MM.1S (cell line): ENCODE data around the gene PDE2A.

Experiments
- DNase-seq: peaks from one replicate; pipeline ENCODE4 v3.0.0-alpha.2; 2015
- H2AFZ ChIP-seq: fragments of 300-600 bp; sonication (generic); 2 replicates; pipeline ENCODE4 v1.6.0; 2016; ENCODE audit warnings: antibody characterized with exemption, low read length
- H3F3A ChIP-seq: fragments of 300-600 bp; sonication (generic); 2 replicates; pipeline ENCODE4 v1.6.1; 2016; ENCODE audit warnings: mild to moderate bottlenecking, antibody characterized with exemption, low read length, moderate library complexity, mixed read lengths; ENCODE audit not compliant: insufficient read depth
- H3K27ac ChIP-seq: fragments of 300-600 bp; sonication (generic); 2 replicates; pipeline ENCODE4 v1.5.1; 2016; ENCODE audit warnings: mild to moderate bottlenecking, low read length
- H3K27me3 ChIP-seq: fragments of 300-600 bp; sonication (generic); replicated peaks from 2 replicates; pipeline ENCODE4 v1.6.0; 2016; ENCODE audit warnings: low read length; ENCODE audit not compliant: insufficient read depth
- H3K36me3 ChIP-seq: fragments of 300-600 bp; sonication (generic); replicated peaks from 2 replicates; pipeline ENCODE4 v1.6.1; 2016; ENCODE audit warnings: mild to moderate bottlenecking, low read length, mixed read lengths; ENCODE audit not compliant: insufficient read depth
- H3K4me1 ChIP-seq: fragments of 300-600 bp; sonication (generic); 2 replicates; pipeline ENCODE4 v1.6.1; 2016; ENCODE audit warnings: low read length, mixed read lengths
- H3K4me2 ChIP-seq: fragments of 300-600 bp; sonication (generic); 2 replicates; pipeline ENCODE4 v1.6.0; 2016; ENCODE audit warnings: low read depth, low read length
- H3K4me3 ChIP-seq: fragments of 300-600 bp; sonication (generic); 2 replicates; pipeline ENCODE4 v1.5.1; 2016; ENCODE audit warnings: low read length, mixed read lengths
- H3K79me2 ChIP-seq: fragments of 300-600 bp; sonication (generic); 2 replicates; pipeline ENCODE4 v1.6.1; 2016; ENCODE audit warnings: mixed run types, low read length, mixed read lengths
- H3K9ac ChIP-seq: fragments of 300-600 bp; sonication (generic); 2 replicates; pipeline ENCODE4 v1.6.1; 2016; ENCODE audit warnings: low read length, mixed read lengths
- H3K9me2 ChIP-seq: fragments of 300-600 bp; sonication (generic); replicated peaks from 2 replicates; pipeline ENCODE4 v1.6.1; 2016; ENCODE audit warnings: mild to moderate bottlenecking, low read length, mixed read lengths; ENCODE audit not compliant: insufficient read depth
- H3K9me3 ChIP-seq: fragments of 300-600 bp; sonication (generic); replicated peaks from 2 replicates; pipeline ENCODE4 v1.6.1; 2016; ENCODE audit warnings: mild to moderate bottlenecking, low read length, mixed read lengths; ENCODE audit not compliant: insufficient read depth
- H4K20me1 ChIP-seq: fragments of 300-600 bp; sonication (generic); 2 replicates; pipeline ENCODE4 v1.6.1; 2016; ENCODE audit warnings: mild to moderate bottlenecking, low read length, moderate library complexity, mixed read lengths; ENCODE audit not compliant: insufficient read depth
- CTCF ChIP-seq: fragments of 300-600 bp; sonication (generic); IDR thresholded peaks from 2 replicates; pipeline ENCODE4 v1.5.1; 2016; ENCODE audit warnings: antibody characterized with exemption, low read length, mixed read lengths
- EZH2 ChIP-seq: fragments of 300-600 bp; sonication (generic); optimal IDR thresholded peaks from 2 replicates; pipeline ENCODE3; 2017; ENCODE audit warnings: low read depth, mild to moderate bottlenecking, antibody characterized with exemption, low read length, mixed read lengths
- EZH2phosphoT487 ChIP-seq: fragments of 300-600 bp; sonication (generic); IDR thresholded peaks from 2 replicates; pipeline ENCODE4 v1.6.1; 2018; ENCODE audit warnings: antibody characterized with exemption, low read length

PDE2A gene

GRCh38 chr11:72647882-72648281 is 26.3 kb downstream of the PDE2A start:
- Histone ChIP-seq H3K4me2 (no peak overlapping the region), H3F3A (no peaks in the 10 kb centered on the region), H3K9me3 (no peaks in the 10 kb centered on the region), H3K27me3 (no peaks in the 10 kb centered on the region), H3K9ac (no peak overlapping the region), H2AFZ (no peak overlapping the region), H3K79me2 (no peaks in the 10 kb centered on the region), H4K20me1 (no peaks in the 10 kb centered on the region), H3K36me3 (no peaks in the 10 kb centered on the region), H3K27ac (no peak overlapping the region), H3K9me2 (no peaks in the 10 kb centered on the region), H3K4me3 (no peak overlapping the region), H3K4me1 (no peaks in the 10 kb centered on the region)
- no peak for DNase-seq
- no peak for TF ChIP-seq EZH2
- no peak for TF ChIP-seq CTCF
- no peak for TF ChIP-seq EZH2phosphoT487

GRCh38 chr11:72646472-72646871 is 27.8 kb downstream of the PDE2A start:
- TF ChIP-seq CTCF, result no peak
- no peak for TF ChIP-seq EZH2phosphoT487
- TF ChIP-seq EZH2, result no peak
- H3F3A ChIP-seq, result no peaks in the 10 kb centered on the region
- H3K79me2 ChIP-seq, result no peaks in the 10 kb centered on the region
- peaks cover 7% of the 10 kb centered on the region for H3K27me3 ChIP-seq
- H3K9me2 ChIP-seq, result no peaks in the 10 kb centered on the region
- no peak overlapping the region for H3K9ac ChIP-seq
- no peak overlapping the region for H3K4me3 ChIP-seq
- no peak overlapping the region for H2AFZ ChIP-seq
- H3K4me1 ChIP-seq, result no peaks in the 10 kb centered on the region
- H3K27ac ChIP-seq, result no peak overlapping the region
- H3K4me2 ChIP-seq, result no peak overlapping the region
- H3K9me3 ChIP-seq, result no peaks in the 10 kb centered on the region
- no peaks in the 10 kb centered on the region for H3K36me3 ChIP-seq
- DNase-seq, result no peak
- no peaks in the 10 kb centered on the region for H4K20me1 ChIP-seq

GRCh38 chr11:72646024-72646423 is 28.2 kb downstream of the PDE2A start:
- Histone ChIP-seq H3K27ac (no peak overlapping the region), H3K4me2 (no peak overlapping the region), H3K27me3 (peaks cover 11% of the 10 kb centered on the region)

More at GRCh38 chr11:72646024-72646423, 28.2 kb downstream of the PDE2A start:
- Histone ChIP-seq H3K9me3 (no peaks in the 10 kb centered on the region), H3K9me2 (no peaks in the 10 kb centered on the region), H2AFZ (no peak overlapping the region), H3K4me3 (no peak overlapping the region), H3K4me1 (no peaks in the 10 kb centered on the region), H3F3A (no peaks in the 10 kb centered on the region), H3K9ac (no peak overlapping the region), H3K79me2 (no peaks in the 10 kb centered on the region), H3K36me3 (no peaks in the 10 kb centered on the region), H4K20me1 (no peaks in the 10 kb centered on the region)
- TF ChIP-seq EZH2 (no peak), EZH2phosphoT487 (no peak), CTCF (no peak)
- no peak for DNase-seq
